Mammary epithelial cell (primary cell): ENCODE data around the gene ZSCAN23.

Experiments used
- CTCF ChIP-seq, 2 donors: IDR thresholded peaks in 1 of 2; conservative IDR thresholded peaks in 1 of 2; 2 replicates each; pipeline ENCODE4 v1.5.1; 2011 to 2012; ENCODE audit warnings: inconsistent platforms in 2 of 2, low read length in 2 of 2, mild to moderate bottlenecking in 2 of 2, control low read depth in 1 of 2, low read depth in 1 of 2; ENCODE audit not compliant: insufficient read depth in 1 of 2; ENCODE audit errors: extremely low read depth in 1 of 2
- EZH2 ChIP-seq: IDR thresholded peaks from 2 replicates; pipeline ENCODE4 v1.6.1; 2012; ENCODE audit warnings: low read length, inconsistent platforms, borderline replicate concordance

- TF ChIP-seq CTCF (conservative IDR thresholded peaks at IDR 0.05 in 1 of 2, IDR thresholded peaks at IDR 0.05 in 1 of 2; ENCODE audit: extremely low read depth in 1 of 2, insufficient read depth in 1 of 2, low read depth in 1 of 2, low read length in 2 of 2) (no peak), EZH2 (no peak)
Observed at GRCh38 chr6:28425944-28426541, 17.2 kb downstream of the ZSCAN23 start.
